HCT116 (cell line): ENCODE data around the gene NBAS.

Source experiments
- CTCF ChIP-seq, 3 experiments: fragments of 200-600 bp in 1 of 3; sonication (generic) in 1 of 3; IDR thresholded peaks in 2 of 3; conservative IDR thresholded peaks in 1 of 3; 2 replicates each; pipeline ENCODE4 v1.5.1; 2012 to 2017; ENCODE audit warnings: low read depth in 2 of 3, low read length in 2 of 3, antibody characterized with exemption in 1 of 3, borderline replicate concordance in 1 of 3, control low read depth in 1 of 3, mild to moderate bottlenecking in 1 of 3, mixed read lengths in 1 of 3, mixed run types in 1 of 3, moderate library complexity in 1 of 3; ENCODE audit not compliant: insufficient read depth in 1 of 3
- EZH2 ChIP-seq: fragments of 200-600 bp; sonication (generic); IDR thresholded peaks from 2 replicates; pipeline ENCODE4 v1.6.1; 2017; ENCODE audit warnings: antibody characterized with exemption, mixed run types
- POLR2A ChIP-seq: IDR thresholded peaks from 2 replicates; pipeline ENCODE4 v1.7.0; 2011; ENCODE audit warnings: borderline replicate concordance; ENCODE audit not compliant: insufficient read depth, insufficient read length; ENCODE audit errors: extremely low read depth
- POLR2AphosphoS5 ChIP-seq: IDR thresholded peaks from 2 replicates; pipeline ENCODE4 v1.6.1; 2011; ENCODE audit warnings: mild to moderate bottlenecking, low read depth, low read length, moderate library complexity
- YY1 ChIP-seq: IDR thresholded peaks from 2 replicates; pipeline ENCODE4 v1.6.1; 2011; ENCODE audit warnings: low read length, low read depth, moderate library complexity, mild to moderate bottlenecking; ENCODE audit not compliant: insufficient replicate concordance; ENCODE audit errors: extremely low read depth
- TF ChIP-seq, protein P1 (sequence below): IDR thresholded peaks from 2 replicates; pipeline ENCODE4 v1.6.1; 2012
- TF ChIP-seq, protein P2 (sequence below): IDR thresholded peaks from 2 replicates; pipeline ENCODE4 v1.6.1; 2011; ENCODE audit warnings: mild to moderate bottlenecking, low read length, moderate library complexity; ENCODE audit not compliant: insufficient replicate concordance; ENCODE audit errors: extremely low read depth

- TF ChIP-seq POLR2AphosphoS5 (no peak), EZH2 (no peak), CTCF (IDR thresholded peaks at IDR 0.05 in 2 of 3, conservative IDR thresholded peaks at IDR 0.05 in 1 of 3; ENCODE audit: borderline replicate concordance in 1 of 3, insufficient read depth in 1 of 3, low read depth in 2 of 3, low read length in 2 of 3) (no peak), POLR2A (no peak), YY1 (no peak)
- TF ChIP-seq, protein P1, sequence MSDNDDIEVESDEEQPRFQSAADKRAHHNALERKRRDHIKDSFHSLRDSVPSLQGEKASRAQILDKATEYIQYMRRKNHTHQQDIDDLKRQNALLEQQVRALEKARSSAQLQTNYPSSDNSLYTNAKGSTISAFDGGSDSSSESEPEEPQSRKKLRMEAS: no peak
- TF ChIP-seq, protein P2, sequence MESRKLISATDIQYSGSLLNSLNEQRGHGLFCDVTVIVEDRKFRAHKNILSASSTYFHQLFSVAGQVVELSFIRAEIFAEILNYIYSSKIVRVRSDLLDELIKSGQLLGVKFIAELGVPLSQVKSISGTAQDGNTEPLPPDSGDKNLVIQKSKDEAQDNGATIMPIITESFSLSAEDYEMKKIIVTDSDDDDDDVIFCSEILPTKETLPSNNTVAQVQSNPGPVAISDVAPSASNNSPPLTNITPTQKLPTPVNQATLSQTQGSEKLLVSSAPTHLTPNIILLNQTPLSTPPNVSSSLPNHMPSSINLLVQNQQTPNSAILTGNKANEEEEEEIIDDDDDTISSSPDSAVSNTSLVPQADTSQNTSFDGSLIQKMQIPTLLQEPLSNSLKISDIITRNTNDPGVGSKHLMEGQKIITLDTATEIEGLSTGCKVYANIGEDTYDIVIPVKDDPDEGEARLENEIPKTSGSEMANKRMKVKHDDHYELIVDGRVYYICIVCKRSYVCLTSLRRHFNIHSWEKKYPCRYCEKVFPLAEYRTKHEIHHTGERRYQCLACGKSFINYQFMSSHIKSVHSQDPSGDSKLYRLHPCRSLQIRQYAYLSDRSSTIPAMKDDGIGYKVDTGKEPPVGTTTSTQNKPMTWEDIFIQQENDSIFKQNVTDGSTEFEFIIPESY: no peak
Measured at GRCh38 chr2:15311926-15312325, 249.2 kb downstream of the NBAS start.
